Type B pancreatic cell (in vitro differentiated cells): ENCODE measurements around the gene ELL. TPM values are rescaled to one million over a fixed set of nuclear protein-coding genes. Genes with fewer than 3 reads are reported as not detected.
A peak's percentile ranks its signal among the peaks of the same experiment; 100 is the strongest.
"Not testable (repeated sequence)": the region's sequence is repeated elsewhere in the genome, so short reads cannot be mapped to it uniquely, and the experiment has no call there.

ENCODE experiments used
- DNase-seq: peaks from one replicate; pipeline ENCODE4 v3.0.0; 2021; ENCODE audit warnings: mixed read lengths; ENCODE audit not compliant: unreplicated experiment; ENCODE audit errors: extremely low spot score
- H3K27ac Mint-ChIP-seq: 2 replicates; pipeline ENCODE4 v1.8.0; 2021; ENCODE audit warnings: mild to moderate bottlenecking, mixed read lengths
- H3K27me3 Mint-ChIP-seq: 2 replicates; pipeline ENCODE4 v1.8.0; 2021; ENCODE audit warnings: mixed read lengths
- H3K36me3 Mint-ChIP-seq: 2 replicates; pipeline ENCODE4 v1.8.0; 2021; ENCODE audit warnings: mixed read lengths
- H3K4me1 Mint-ChIP-seq: one replicate; pipeline ENCODE4 v1.8.0; 2021; ENCODE audit warnings: mixed read lengths; ENCODE audit not compliant: unreplicated experiment
- H3K4me3 Mint-ChIP-seq: 2 replicates; pipeline ENCODE4 v1.8.0; 2021; ENCODE audit warnings: mild to moderate bottlenecking, mixed read lengths
- H3K9me3 Mint-ChIP-seq: 2 replicates; pipeline ENCODE4 v1.8.0; 2021; ENCODE audit warnings: mixed read lengths
- CTCF ChIP-seq: fragments of 200-600 bp; sonication (generic); conservative IDR thresholded peaks from 2 replicates; pipeline ENCODE4 v1.5.0; 2021; ENCODE audit warnings: antibody characterized with exemption, mild to moderate bottlenecking
- total RNA-seq: library from RNA; stranded (reverse); gene quantifications from 2 replicates; pipeline ENCODE4 v1.2.1, GENCODE V29; 2021; ENCODE audit warnings: low replicate concordance

Gene ELL
- total RNA-seq, 1 donor from 2014 or later, result 13.6 TPM

GRCh38 chr19:18541992-18542940, 20.4 kb upstream of the ELL start:
- peak overlapping the region; percentile 89 for H3K4me3 Mint-ChIP-seq
- H3K27me3 Mint-ChIP-seq, result no peaks in the 10 kb centered on the region
- no peak for TF ChIP-seq CTCF
- no peak for DNase-seq
- peak overlapping the region; percentile 80 for H3K27ac Mint-ChIP-seq
- no peaks in the 10 kb centered on the region for H3K36me3 Mint-ChIP-seq
- no peaks in the 10 kb centered on the region for H3K9me3 Mint-ChIP-seq
- H3K4me1 Mint-ChIP-seq, result no peaks in the 10 kb centered on the region

GRCh38 chr19:18541258-18541991, 19.6 kb upstream of the ELL start:
- no peak for TF ChIP-seq CTCF
- no peaks in the 10 kb centered on the region for H3K9me3 Mint-ChIP-seq
- no peaks in the 10 kb centered on the region for H3K4me1 Mint-ChIP-seq
- peaks cover 4% of the 10 kb centered on the region for H3K36me3 Mint-ChIP-seq
- no peak overlapping the region for H3K27ac Mint-ChIP-seq
- no peak for DNase-seq
- peak overlapping the region; percentile 59 for H3K4me3 Mint-ChIP-seq
- no peaks in the 10 kb centered on the region for H3K27me3 Mint-ChIP-seq

GRCh38 chr19:18540200-18540599, 18.3 kb upstream of the ELL start:
- not testable (repeated sequence) for H3K4me1 Mint-ChIP-seq, H3K36me3 Mint-ChIP-seq, DNase-seq, H3K27ac Mint-ChIP-seq, H3K9me3 Mint-ChIP-seq, H3K27me3 Mint-ChIP-seq
- peak overlapping the region; percentile 59 for H3K4me3 Mint-ChIP-seq

GRCh38 chr19:18539372-18539771, 17.5 kb upstream of the ELL start:
- no peak for DNase-seq
- Mint-ChIP-seq H3K27me3 (no peaks in the 10 kb centered on the region), H3K27ac (no peak overlapping the region), H3K36me3 (peaks cover 6% of the 10 kb centered on the region), H3K4me3 (no peak overlapping the region), H3K4me1 (no peaks in the 10 kb centered on the region), H3K9me3 (no peaks in the 10 kb centered on the region)
- TF ChIP-seq CTCF, result no peak

- H3K9me3 Mint-ChIP-seq, result no peaks in the 10 kb centered on the region
- no peaks in the 10 kb centered on the region for H3K4me1 Mint-ChIP-seq
- no peaks in the 10 kb centered on the region for H3K27me3 Mint-ChIP-seq
- H3K4me3 Mint-ChIP-seq, result no peak overlapping the region
- H3K36me3 Mint-ChIP-seq, result peaks cover 8% of the 10 kb centered on the region
- no peak for DNase-seq
- no peak overlapping the region for H3K27ac Mint-ChIP-seq
- no peak for TF ChIP-seq CTCF
These were observed 16.2 kb upstream of the ELL start for GRCh38 chr19:18538115-18538514.

GRCh38 chr19:18537431-18537830, 15.6 kb upstream of the ELL start:
- Mint-ChIP-seq H3K36me3 (peaks cover 8% of the 10 kb centered on the region), H3K27ac (no peak overlapping the region), H3K27me3 (no peaks in the 10 kb centered on the region), H3K9me3 (no peaks in the 10 kb centered on the region), H3K4me3 (no peak overlapping the region), H3K4me1 (no peaks in the 10 kb centered on the region)
- DNase-seq, result no peak
- TF ChIP-seq CTCF, result no peak
